Heart right ventricle (tissue), 16 donors: Measurements from ENCODE around the gene B3GNT5. TPM values are rescaled to one million over a fixed set of nuclear protein-coding genes. Genes with fewer than 3 reads are reported as not detected.

Experiments
- ATAC-seq, 8 donors: fragments of 200-7000 bp; cut with Tn5 transposase; one replicate each; pipeline ENCODE4 v1.9.1; 2020; ENCODE audit warnings: mild to moderate bottlenecking in 8 of 8, moderate library complexity in 8 of 8, moderate number of reproducible peaks in 1 of 8
- DNase-seq, 2 donors: peaks; one replicate each; pipeline ENCODE4 v3.0.0-alpha.2; 2020
- H3K27ac ChIP-seq, 10 donors: fragments of 200-600 bp; sonication (generic) in 2 of 10; one replicate each; pipeline versions ENCODE4 v1.5.0 to v1.8.0; 2020 to 2022; ENCODE audit warnings: mild to moderate bottlenecking in 3 of 10
- H3K27me3 ChIP-seq, 7 donors: fragments of 200-600 bp; one replicate each; pipeline ENCODE4 v1.8.0; 2021 to 2022; ENCODE audit warnings: mild to moderate bottlenecking in 2 of 7
- H3K36me3 ChIP-seq, 9 donors: fragments of 200-600 bp; sonication (generic) in 1 of 9; one replicate each; pipeline versions ENCODE4 v1.5.0 to v1.8.0; 2020 to 2022; ENCODE audit warnings: mild to moderate bottlenecking in 2 of 9
- H3K4me1 ChIP-seq, 9 donors: fragments of 200-600 bp; sonication (generic) in 1 of 9; one replicate each; pipeline versions ENCODE4 v1.5.0 to v1.8.0; 2020 to 2022; ENCODE audit warnings: mild to moderate bottlenecking in 4 of 9
- H3K4me3 ChIP-seq, 10 donors: fragments of 200-600 bp; sonication (generic) in 2 of 10; one replicate each; pipeline versions ENCODE4 v1.5.0 to v1.8.0; 2020 to 2022; ENCODE audit warnings: mild to moderate bottlenecking in 7 of 10, moderate library complexity in 2 of 10
- H3K9me3 ChIP-seq, 11 donors: fragments of 200-600 bp in 10 of 11; sonication (generic) in 2 of 11; one replicate each; pipeline versions ENCODE4 v1.5.0 to v1.8.0; 2013 to 2022; ENCODE audit warnings: mild to moderate bottlenecking in 2 of 11, control low read depth in 1 of 11, moderate library complexity in 1 of 11
- CTCF ChIP-seq, 9 donors: fragments of 200-600 bp; sonication (generic) in 2 of 9; IDR thresholded peaks; one replicate each; pipeline versions ENCODE4 v1.5.0 to v1.8.0; 2021 to 2022; ENCODE audit warnings: antibody characterized with exemption in 9 of 9, mild to moderate bottlenecking in 5 of 9, moderate library complexity in 1 of 9
- WGBS, 2 donors: extraction: QIAGEN DNeasy Blood & Tissue Kit; methylation state at CpG; one replicate each; pipeline ENCODE4 v1.1.7; 2013; ENCODE audit warnings: inconsistent platforms in 1 of 2; 5-methylcytosine and 5-hydroxymethylcytosine counted together
- intact Hi-C, 10 donors: fragments of 100-400 bp; cut with DNase I; formaldehyde crosslinking; loops; one replicate each; pipeline versions ENCODE4 v1.11.1 to v1.14.2; 2022
- polyA plus RNA-seq, 2 donors: library from polyadenylated mRNA; stranded (reverse); fragments of 200-250 nt; gene quantifications; one replicate each; pipeline ENCODE4 v1.2.3, GENCODE V29; 2013
- total RNA-seq, 10 donors: library from RNA; stranded (reverse); fragmentation: NEBNext Ultra II Directional in 3 of 10; extraction: Animal tissue kit (Norgen Biotek cat#: 25700) in 3 of 10; gene quantifications; one replicate each; pipeline versions ENCODE4 v1.2.1 to v1.2.4, GENCODE V29; 2021 to 2023
- donor health status: Arrhythmogenic right ventricular cardiomyopathy.
- donor health status: ischemic (EF 13 %, LVEDD 7.1; RV severe dilation, severe dysfunction).
- donor health status: healthy with polysubstance abuse.
- donor health status: DM: no; HTN: yes; CAD: no.
- donor health status: DM: no; HTN: no; CAD: no.
- donor health status: ischemic (EF 25% LVEDD 6.9; RV normal size, moderate dysfunction).
- donor health status: ischemic (EF 25% LVEDD 5.7; RV mildly dilated, moderate dysfunction).
- donor health status: healthy.
- donor health status: DM: yes; HTN: yes; CAD: no.
- donor health status: Ischemic cardiomyopathy.
- donor health status: ischemic (EF 35%, LVEDD 5.7; RV mildly dilated, moderate dysfunction).
- donor health status: nonischemic (EF 11% LVEDD 7.7; RV severe dilation, severe dysfunction).
- donor health status: DM: yes; HTN: yes; CAD: no.
- donor health status: PGD.
- donor health status: ischemic (EF 29% LVEDD 5.4; RV normal size, mild dysfunction).
- donor health status: nonischemic (EF 23%, LVEDD 6.1; RV moderate dilation, normal function).

B3GNT5 gene
- total and polyA plus RNA-seq, 12 donors = 1.7 to 9.0 (median 4.6) TPM

GRCh38 chr3:183244219-183244618 is 8.8 kb upstream of the B3GNT5 start:
- Histone ChIP-seq H3K4me1 (peaks cover 0 to 23% (median 6%) of the 10 kb centered on the region in 9 donors), H3K27ac (peak overlapping the region in 4 of 10 donors; percentile 23 to 67 (median 38)), H3K27me3 (no peaks in the 10 kb centered on the region), H3K9me3 (peaks cover 0 to 25% (median 7%) of the 10 kb centered on the region in 11 donors), H3K36me3 (no peaks in the 10 kb centered on the region), H3K4me3 (no peak overlapping the region)
- peak in 6 of 8 donors; percentile 25 to 59 (median 42) for ATAC-seq
- DNase-seq = peak; percentile 33 to 56
- WGBS, 2 donors = 78 to 88% methylated on average over 2 of the region's 2 CpGs
- intact Hi-C loops = no loop called here
- no peak for TF ChIP-seq CTCF (IDR thresholded peaks at IDR 0.05)

GRCh38 chr3:183244981-183245476 is 8.0 kb upstream of the B3GNT5 start:
- H3K4me1 ChIP-seq = peaks cover 0 to 23% (median 6%) of the 10 kb centered on the region in 9 donors
- no peak for TF ChIP-seq CTCF (IDR thresholded peaks at IDR 0.05)
- no peaks in the 10 kb centered on the region for H3K27me3 ChIP-seq
- no peak overlapping the region for H3K4me3 ChIP-seq
- H3K27ac ChIP-seq = peak overlapping the region in 8 of 10 donors; percentile 23 to 67 (median 34)
- ATAC-seq = peak in 4 of 8 donors; percentile 27 to 62 (median 48)
- peaks cover 0 to 25% (median 7%) of the 10 kb centered on the region in 11 donors for H3K9me3 ChIP-seq
- no peak for DNase-seq
- intact Hi-C loops = no loop called here
- H3K36me3 ChIP-seq = no peaks in the 10 kb centered on the region

GRCh38 chr3:183247011-183247589 is 6.0 kb upstream of the B3GNT5 start:
- Histone ChIP-seq H3K4me3 (no peak overlapping the region), H3K9me3 (peaks cover 0 to 17% (median 6%) of the 10 kb centered on the region in 11 donors), H3K4me1 (peaks cover 0 to 23% (median 6%) of the 10 kb centered on the region in 9 donors), H3K27ac (no peak overlapping the region), H3K27me3 (no peaks in the 10 kb centered on the region), H3K36me3 (no peaks in the 10 kb centered on the region)
- DNase-seq = no peak
- WGBS, 2 donors = 65 to 72% methylated on average over 6 of the region's 6 CpGs
- intact Hi-C loops = no loop called here
- peak in 1 of 8 donors; percentile 35 for ATAC-seq
- no peak for TF ChIP-seq CTCF (IDR thresholded peaks at IDR 0.05)

- H3K4me3 ChIP-seq = no peak overlapping the region
- DNase-seq (no peak), ATAC-seq (no peak)
- no peak overlapping the region for H3K27ac ChIP-seq
- intact Hi-C loops = no loop called here
- no peaks in the 10 kb centered on the region for H3K36me3 ChIP-seq
- peaks cover 0 to 20% (median 8%) of the 10 kb centered on the region in 9 donors for H3K4me1 ChIP-seq
- peaks cover 0 to 6% (median 0%) of the 10 kb centered on the region in 7 donors for H3K27me3 ChIP-seq
- 83 to 85% methylated on average over 6 of the region's 6 CpGs for WGBS, 2 donors
- TF ChIP-seq CTCF (IDR thresholded peaks at IDR 0.05) = no peak
- no peaks in the 10 kb centered on the region for H3K9me3 ChIP-seq
These were observed 3.9 kb upstream of the B3GNT5 start for GRCh38 chr3:183249006-183249718.
